Glomerular endothelial cell (primary cell): ENCODE data around the gene CUL3. TPM values are rescaled to one million over a fixed set of nuclear protein-coding genes. Genes with fewer than 3 reads are reported as not detected.
"Not testable (repeated sequence)": the region's sequence is repeated elsewhere in the genome, so short reads cannot be mapped to it uniquely, and the experiment has no call there.

Experiments used
- DNase-seq: peaks from one replicate; pipeline ENCODE4 v3.0.0-alpha.2; 2011; ENCODE audit warnings: low read depth, low spot score; ENCODE audit errors: extremely low read depth
- total RNA-seq: library from RNA; depleted of rRNA; stranded (reverse); fragments of >200 nt; gene quantifications from 2 replicates; pipeline ENCODE4 v1.2.3, GENCODE V29; 2015

Gene CUL3
- total RNA-seq, 1 donor from 2014 or later = 69.4 TPM

GRCh38 chr2:224583033-224583432 lies 2.1 kb downstream of the CUL3 start:
- DNase-seq = not testable (repeated sequence)

GRCh38 chr2:224580248-224580647 lies 4.9 kb downstream of the CUL3 start:
- DNase-seq = no peak

DNA sequence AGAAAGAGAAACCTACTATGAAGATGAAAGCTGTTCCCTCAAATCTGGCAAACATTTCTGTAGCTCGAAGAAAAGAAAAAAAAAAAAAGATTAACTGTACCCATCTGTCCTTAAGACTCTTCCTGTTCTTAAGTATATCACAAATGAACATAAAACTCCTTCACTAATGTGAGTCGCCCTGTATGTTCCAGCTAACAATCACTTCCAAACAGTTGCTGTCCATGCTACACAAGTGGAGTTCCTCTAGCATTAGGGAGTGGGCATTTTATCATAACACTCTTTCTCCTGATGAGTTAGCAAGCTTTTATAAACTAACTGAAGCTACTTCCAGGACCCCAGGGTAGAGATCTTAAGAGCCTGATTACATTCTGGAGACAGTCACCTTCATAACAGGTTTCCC lies 5.8 kb downstream of the CUL3 start:
- DNase-seq = no peak

GRCh38 chr2:224577541-224577940 lies 7.6 kb downstream of the CUL3 start:
- DNase-seq = no peak

GRCh38 chr2:224576088-224576715 lies 9.0 kb downstream of the CUL3 start:
- DNase-seq = no peak

DNA sequence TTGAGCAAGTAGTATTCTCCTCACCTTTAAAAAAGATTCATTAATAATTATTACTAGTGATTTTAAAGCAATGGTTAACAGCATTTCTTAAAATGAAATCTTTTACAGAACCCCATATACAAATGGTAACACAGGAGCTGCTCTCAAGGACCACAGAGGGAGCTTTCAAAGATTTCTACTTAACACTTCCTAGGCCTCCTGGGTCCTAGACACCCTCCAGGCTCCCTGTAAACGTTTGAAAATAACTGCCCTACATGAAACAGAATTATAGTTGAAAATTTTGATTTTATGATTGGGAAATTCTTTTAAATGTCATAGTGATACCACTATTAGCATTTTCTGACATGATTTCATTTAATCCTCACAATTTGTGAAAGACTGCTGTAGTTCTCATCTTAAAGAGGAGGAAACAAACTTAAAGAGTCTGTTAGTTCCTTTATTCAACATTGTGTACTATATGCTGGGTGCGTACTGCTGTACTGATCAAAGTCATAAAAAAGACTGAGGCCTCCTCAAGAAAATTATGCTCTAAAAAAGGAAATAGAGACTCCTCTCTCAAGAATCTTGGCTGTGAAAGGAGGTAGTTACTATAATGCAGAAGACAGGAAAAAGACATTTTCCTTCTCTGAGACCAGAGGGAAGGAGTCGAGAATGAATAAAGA lies 10.6 kb downstream of the CUL3 start:
- no peak for DNase-seq

- DNase-seq = no peak
Measured at GRCh38 chr2:224573724-224574123, 11.4 kb downstream of the CUL3 start.

DNA sequence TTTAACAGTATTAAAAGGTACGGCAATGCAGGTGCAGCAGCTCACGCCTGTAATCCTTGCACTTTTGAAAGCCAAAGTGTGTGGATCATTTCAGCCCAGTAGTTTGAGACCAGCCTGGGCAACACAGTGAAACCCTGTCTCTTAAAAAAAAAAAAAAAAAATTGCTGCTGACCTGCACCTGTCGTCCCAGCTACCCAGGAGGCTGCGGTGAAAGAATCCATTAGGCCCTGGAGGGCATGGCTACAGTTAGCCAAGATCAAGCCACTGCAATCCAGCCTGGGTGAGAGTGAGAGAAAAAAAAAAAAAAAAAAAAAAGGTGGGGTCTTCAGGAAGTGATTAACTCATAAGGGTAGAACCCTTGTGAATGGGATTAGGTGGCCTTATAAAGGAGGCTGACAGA lies 12.8 kb downstream of the CUL3 start:
- DNase-seq = no peak

GRCh38 chr2:224570328-224570993 lies 14.7 kb downstream of the CUL3 start:
- DNase-seq = no peak

- DNase-seq = no peak
Measured at GRCh38 chr2:224569654-224570053, 15.5 kb downstream of the CUL3 start.

GRCh38 chr2:224565452-224566035 lies 19.6 kb downstream of the CUL3 start:
- no peak for DNase-seq

DNA sequence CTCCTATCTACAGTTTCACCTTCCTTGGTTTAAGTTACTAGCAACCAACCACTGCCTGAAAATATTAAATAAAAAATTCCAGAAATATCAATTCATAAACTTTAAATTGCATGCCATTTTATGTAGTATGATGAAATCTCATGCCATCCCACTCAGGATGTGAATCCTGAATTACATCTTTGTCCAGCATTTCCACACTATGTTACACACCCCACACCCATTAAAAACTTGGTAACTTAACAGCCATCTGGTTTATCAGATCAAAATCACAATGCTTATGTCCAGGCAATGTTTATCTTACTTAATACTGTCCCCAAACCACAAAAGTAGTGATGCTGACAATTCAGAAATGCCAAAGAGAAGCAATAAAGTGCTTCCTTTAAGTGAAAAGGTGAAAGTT lies 21.6 kb downstream of the CUL3 start:
- no peak for DNase-seq

DNA sequence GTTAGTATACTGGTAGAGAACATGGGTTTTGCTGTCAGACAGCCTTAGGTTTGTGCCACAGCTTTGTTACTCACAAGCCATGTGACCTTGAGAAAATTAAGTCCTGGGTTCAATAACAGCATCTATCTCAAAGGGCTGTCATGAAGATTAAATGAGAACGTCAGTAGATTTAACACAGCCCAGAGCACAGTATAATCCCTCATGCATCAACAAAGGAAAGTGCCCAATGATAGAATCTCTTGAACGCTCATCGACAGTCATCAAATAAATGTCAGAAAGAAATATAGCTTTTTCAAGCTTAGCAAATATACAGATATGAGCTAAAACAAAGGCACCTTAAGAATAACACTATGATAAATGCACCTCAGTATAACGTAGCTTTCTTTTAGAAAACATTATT lies 22.3 kb downstream of the CUL3 start:
- no peak for DNase-seq

DNA sequence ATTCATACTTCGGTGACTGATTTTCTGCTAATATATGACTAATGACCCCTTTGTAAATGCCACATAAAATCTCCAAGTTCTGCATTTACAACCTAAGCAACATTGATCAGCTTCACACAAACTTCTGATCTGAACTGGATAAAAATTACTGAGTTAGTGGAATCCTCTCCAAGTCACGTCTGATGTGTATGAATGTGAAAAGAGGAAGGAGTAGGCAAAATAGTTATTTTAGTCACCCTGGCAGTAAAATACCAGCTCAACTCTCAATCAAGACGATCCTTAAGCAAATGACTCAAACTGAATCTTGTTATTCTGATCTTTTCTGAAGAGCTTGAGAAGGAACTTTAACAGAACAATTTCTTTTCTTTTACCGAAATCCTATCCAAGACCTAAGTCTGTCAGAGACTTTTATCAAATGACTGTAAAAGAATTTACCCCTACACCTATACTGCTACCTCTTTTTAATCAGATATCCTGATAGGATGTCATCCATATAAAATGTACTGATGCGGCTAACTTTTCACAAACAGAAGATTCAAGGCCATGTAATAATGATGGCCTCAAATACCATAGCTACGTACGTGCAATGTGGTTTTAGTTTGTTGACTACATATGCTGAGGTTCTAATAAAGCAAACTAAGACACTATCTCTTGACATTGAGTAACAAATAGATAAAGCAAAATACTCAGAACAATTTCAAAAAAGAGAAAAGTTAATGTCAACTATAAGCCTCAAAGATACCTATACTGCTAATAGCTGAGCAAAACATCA lies 23.7 kb downstream of the CUL3 start:
- no peak for DNase-seq

DNA sequence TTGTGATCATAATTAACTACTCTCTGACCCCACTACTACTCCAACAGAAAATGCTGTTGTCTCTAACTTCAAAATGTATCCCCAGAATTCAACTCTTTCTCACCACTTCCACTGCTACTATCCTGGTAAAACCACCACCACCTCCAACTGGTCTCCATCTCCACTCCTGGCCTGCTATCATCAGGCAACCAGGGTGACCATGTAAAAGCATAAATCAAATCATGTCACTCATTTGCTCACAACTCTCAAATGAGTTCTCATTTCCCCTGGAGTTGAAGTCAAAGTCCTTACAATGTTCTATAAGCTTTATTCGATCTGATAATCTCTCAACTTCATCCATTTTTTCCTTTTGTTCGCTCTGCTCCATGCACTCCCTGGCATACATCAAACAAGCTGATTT lies 24.6 kb downstream of the CUL3 start:
- no peak for DNase-seq

- DNase-seq = no peak
Measured at GRCh38 chr2:224557610-224558009, 27.6 kb downstream of the CUL3 start.

DNA sequence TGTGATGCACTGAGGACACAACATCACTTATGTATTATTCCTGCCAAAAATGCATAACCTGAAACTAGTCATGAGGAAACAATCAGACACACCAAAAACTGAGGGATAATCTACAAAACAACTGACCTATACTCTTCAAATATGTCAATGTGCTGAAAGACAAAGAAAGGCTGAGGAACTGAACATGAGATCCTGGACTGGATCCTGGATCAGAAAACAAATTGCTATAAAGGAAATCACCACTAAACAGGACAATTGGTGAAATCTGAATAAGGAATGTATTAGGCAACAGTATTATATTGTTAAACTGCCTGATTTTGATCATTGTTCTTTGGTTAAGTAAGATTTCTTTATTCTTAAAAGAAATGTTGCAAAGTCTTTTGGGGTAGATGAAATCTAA lies 28.8 kb downstream of the CUL3 start:
- DNase-seq = no peak

- DNase-seq = no peak
Measured at GRCh38 chr2:224555823-224556366, 29.3 kb downstream of the CUL3 start.

DNA sequence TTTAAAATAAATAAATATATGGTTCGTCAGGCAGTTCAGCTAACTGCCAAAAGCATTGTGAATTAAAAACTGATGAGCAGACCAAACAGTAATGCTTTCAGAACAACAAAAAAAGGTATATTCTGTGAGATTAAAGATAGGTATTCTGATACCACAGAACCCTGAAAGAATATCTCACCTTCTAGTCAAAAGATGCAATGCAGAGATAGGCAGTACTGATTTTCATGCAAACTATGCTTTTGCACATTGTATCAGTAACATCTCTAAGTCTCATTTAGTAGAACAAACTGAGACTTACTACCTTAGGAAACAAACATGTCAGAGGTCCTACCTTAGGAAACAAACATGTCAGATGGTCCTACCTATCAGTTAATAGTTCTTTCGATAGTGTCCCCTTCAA lies 32.4 kb downstream of the CUL3 start:
- DNase-seq = no peak

- no peak for DNase-seq
Measured at GRCh38 chr2:224551693-224552092, 33.5 kb downstream of the CUL3 start.

DNA sequence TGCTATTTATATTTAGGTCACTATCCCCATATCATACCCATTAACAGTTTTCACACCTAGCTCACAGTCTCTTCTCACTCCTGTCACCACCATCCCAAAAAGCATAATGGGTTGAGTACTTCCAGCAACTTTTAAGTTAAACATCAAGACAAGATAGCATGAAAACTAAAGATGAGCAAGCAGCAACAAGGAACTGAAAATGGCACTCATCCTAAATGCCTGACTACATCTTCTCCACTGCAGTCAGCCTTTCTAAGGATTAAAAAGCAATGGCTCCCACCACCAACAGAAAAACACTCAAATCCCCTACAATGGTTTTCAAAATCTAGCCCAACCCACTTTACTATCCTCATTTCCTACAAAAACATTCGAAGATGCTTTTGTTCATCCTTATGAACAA lies 38.2 kb downstream of the CUL3 start:
- DNase-seq = no peak
